ENCODE data around the gene RPL10A.
A peak's percentile ranks its signal among the peaks of the same experiment; 100 is the strongest.

The RPL10A gene

DNA sequence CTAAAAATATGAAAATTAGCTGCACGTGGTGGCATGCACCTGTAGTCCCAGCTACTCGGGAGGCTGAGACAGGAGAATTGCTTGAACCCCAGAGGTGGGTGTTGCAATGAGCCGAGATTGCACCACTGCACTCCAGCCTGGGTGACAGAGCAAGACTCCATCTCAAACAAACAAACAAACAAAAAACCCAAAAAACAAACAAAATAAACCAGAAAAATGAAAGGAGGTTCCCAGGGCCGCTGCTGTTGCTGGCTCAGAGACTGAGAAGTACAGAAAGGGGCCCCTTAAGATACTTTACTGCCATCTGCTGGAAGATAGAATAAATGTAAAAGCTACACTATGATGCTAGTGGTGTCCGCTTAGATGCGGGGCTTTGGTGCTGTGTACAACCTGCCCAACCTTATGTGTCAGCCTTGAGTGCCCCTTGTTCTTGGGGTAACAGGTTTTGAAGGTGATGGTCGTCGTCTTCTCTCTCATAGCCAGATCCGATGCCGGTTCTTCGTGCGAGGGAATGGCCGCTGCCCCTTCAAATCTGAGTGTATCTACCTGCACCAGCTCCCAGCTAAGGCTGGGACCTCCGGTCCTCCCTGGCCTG, 18.8 kb upstream of the RPL10A start:
- DNase-seq: peak; percentile 80

DNA sequence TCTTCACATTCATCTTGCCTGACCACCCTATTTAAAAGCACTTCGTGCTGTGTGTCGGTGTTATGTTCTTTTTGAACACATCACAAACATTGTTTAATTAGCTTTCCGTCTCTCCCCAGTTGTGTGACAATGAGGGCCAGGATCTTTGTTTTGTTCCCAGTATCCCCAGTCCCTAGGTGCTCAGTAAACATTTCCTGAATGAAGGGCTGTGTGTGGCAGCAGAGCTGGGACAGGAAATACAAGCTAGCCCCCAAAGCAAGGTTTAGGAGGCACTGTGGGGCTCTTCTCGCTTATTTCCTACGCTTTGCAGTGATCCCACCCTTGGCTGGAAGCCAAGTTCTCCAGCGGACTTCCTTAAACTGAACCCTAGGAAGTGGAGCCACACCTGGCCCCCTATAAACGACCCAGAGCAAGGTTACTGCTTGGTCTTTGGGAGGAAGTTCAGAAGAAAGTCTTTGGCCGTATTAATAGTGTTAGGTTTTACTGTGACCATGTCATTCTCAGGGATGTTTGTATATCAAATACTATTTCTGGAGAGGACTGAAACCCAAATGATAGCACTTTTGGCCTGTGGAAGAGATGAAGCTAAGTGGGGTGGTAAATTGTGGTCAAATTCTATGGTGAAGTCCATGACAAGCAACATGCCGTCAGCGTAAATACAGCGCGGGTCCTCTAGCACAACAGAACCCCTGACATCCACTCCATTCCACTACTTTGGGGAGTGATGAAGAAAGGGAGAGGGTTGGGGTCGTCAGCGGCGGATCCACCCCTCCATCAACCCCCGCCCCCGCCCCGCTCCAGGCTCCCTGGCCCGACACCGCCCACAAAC, 16.6 kb upstream of the RPL10A start:
- no peak for DNase-seq

DNA sequence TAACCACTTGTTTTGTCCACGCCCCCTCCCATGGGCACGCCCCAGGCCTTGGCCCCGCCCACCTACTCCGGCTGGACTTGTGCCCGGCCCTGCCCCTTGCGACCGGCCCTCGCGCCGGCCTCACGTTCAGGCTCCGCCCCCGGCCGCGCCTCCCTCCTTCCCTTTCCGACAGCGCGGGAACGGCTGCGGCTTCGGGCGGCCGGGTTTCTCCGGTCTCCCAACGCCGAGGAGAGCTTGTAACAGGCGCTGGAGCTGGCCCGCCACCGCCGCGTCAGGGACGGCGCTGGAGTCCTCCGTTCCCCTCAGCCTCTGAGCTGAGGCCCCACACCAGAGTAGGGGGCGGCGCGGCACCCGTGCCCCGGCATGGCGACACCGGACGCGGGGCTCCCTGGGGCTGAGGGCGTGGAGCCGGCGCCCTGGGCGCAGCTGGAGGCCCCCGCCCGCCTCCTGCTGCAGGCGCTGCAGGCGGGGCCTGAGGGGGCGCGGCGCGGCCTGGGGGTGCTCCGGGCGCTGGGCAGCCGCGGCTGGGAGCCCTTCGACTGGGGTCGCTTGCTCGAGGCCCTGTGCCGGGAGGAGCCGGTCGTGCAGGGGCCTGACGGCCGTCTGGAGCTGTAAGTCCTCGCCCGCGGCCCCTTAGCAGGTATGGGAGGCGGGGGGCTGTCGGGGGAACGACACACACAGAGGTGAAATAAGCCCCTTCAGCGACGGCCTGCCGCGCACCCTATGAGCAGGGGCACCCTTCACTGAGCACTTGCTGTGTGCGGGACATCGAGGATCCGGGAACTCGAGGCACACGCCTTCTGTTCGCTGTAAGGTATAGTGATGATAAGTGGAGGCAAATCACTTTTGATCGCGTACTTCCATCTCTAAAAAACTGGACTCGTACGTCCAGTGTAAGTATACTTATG, 15.8 kb upstream of the RPL10A start, which contains the start of gene FANCE:
FANCE (plus strand) TSS at position 156 of the 908 bp plus-strand sequence; CDS start at position 364, 208 bp downstream.
- peak; percentile 94 for DNase-seq

DNA sequence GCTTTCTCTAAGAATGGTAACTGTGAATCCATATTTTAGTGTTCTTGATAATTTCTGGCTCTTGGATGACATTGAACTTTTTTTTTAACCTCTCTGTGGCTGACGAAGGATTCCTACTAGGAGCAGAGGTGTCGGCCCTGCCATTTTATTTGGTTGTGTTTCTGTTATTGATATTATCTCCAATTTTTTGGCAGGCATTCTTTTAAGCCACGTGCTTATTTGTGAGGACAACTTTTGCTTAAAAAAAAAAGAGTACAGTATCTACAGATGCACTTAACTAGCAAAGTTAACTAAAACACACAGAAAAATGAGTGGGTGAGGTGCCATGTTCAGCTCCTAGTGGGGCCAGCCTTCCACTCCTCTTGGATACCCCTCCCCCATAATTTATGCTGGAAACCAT, 15.0 kb upstream of the RPL10A start:
- DNase-seq: no peak

- DNase-seq: no peak
These were observed 13.7 kb upstream of the RPL10A start for GRCh38 chr6:35454391-35455110.

DNA sequence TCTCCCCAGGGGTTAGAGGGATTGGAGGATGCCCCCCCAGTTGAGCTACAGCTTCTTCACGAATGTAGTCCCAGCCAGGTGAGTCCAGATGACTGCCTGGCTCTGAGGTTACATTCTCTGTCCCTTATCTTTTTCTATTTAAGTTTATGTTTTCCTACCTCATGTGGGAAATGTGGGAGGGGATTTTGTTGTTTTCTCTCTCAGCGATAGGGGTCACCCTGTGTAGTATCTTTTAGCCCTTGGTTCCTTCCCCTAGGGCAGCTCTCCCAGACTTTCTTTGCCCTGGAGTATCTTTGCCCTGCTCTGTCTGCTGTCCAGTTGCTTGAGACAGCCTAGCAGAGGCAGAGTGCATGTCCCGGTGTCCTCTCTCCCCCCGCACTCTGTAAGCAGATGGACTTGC, 10.3 kb upstream of the RPL10A start:
- no peak for DNase-seq

DNA sequence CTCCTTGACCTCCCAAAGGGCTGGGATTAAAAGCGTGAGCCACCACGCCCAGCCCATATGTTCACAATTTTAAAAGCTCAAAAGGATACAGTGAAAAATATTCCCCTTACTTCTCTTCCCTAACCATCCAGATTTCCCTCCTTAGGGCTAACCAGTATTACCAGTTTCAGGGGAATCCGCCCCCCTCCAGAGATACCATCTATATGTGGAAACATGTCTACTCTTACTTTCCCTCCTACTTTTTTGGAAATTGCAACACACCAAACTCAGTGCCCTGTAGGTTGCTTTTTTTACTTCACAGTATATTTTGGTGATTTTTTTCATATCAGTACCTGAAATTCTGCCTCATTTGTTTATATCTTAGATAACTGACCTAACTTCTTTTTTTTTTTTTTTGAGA, 6.9 kb upstream of the RPL10A start:
- DNase-seq: no peak

DNA sequence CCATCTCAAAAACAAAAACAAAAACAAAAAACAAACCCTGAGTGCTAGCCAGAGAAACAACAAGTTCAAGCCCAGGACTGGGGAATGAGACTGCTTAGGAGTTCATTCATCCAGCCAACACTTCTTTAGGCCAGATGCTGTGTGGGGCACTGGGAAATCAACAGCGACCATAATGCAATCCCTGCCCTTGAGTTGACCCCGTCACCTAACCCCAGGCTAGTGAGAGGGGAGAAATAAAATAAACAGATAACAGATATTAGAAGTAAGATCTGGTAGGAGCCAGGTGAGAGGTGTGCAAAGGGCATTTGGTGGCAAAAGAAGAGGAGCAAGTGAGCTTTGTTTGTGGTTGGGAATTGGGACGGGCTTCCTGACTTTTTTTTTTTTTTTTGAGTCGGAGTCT, 4.9 kb upstream of the RPL10A start:
- DNase-seq: no peak

GRCh38 chr6:35465646-35466045, 2.6 kb upstream of the RPL10A start:
- no peak for DNase-seq

DNA sequence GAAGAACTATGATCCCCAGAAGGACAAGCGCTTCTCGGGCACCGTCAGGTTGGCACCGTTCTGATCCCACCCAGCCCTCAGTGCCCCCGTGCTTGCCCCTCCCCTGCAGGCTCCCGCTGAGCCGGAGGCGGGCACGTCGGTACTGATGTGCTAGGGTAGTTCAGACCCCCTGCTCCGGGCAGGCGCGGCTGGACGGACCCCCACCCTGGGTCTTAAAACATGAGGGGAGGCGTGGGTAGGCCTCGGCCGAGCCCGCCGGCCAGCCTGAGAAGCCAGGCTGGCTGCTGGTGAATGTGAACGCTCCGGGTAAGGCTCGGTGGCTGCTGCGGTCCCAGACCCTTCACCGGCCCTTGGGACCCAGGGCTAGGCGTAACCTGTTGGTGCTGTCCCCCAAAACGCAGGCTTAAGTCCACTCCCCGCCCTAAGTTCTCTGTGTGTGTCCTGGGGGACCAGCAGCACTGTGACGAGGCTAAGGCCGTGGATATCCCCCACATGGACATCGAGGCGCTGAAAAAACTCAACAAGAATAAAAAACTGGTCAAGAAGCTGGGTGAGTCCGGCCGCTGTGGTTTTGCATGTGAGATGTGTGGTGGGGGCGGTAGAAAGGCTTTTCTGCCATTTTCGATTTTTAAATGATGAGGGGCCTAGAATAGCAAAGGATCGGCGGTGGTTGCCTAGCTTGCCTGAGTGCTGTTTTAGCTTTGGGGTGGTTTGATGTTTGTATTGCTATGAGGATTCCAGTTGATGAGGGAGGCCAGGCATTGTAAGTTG, 964 bp downstream of the RPL10A start:
- DNase-seq: peak; percentile 32

GRCh38 chr6:35469751-35470662, 1.8 kb downstream of the RPL10A start:
- DNase-seq: peak; percentile 30

DNA sequence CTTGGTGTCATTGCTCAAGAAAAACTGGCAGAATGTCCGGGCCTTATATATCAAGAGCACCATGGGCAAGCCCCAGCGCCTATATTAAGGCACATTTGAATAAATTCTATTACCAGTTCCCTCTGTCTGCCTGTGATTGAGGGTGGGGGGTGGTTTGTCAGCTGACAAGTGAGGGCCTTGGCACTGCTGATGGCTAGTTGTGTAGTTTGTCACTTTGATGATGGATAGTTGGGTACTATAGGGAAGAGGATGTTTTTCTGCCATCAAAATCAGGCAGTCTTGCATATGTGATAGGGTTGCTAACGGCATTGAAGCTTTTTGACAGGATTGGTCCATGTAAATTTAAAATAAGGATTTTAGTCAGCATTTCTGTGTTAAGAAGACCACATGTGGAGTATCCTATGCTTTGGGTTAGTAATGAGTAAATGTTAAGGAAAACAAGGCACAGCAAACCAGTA, 2.5 kb downstream of the RPL10A start:
- DNase-seq: no peak

DNA sequence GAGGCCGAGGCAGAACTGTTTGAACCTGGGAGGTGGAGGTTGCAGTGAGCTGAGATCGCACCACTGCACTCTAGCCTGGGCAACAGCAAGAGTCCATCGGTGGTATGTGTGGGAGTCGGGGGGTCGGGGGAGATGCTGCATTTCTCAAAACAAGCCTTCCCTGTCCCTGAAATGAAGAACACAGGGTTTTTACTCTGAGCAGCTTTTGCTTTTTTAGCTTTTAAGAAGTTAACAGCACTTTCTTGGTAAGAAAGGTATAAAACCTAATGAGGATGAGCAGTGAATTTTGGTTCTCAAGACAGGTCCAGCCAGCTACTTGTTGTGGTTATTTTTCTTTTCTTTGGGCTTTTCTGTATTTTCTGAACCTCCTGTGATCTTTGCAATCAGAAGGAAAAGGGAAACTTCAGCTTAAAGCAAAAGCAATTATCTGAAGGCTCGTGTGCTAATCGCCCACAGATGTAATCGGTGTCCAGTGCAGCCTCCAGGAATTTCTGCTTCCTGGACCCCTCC, 3.7 kb downstream of the RPL10A start:
- DNase-seq: no peak

GRCh38 chr6:35473075-35473849, 5.1 kb downstream of the RPL10A start:
- DNase-seq: no peak

- DNase-seq: no peak
These were observed 5.6 kb downstream of the RPL10A start for GRCh38 chr6:35473850-35474130.

GRCh38 chr6:35474131-35474941, 6.1 kb downstream of the RPL10A start:
- DNase-seq: no peak

DNA sequence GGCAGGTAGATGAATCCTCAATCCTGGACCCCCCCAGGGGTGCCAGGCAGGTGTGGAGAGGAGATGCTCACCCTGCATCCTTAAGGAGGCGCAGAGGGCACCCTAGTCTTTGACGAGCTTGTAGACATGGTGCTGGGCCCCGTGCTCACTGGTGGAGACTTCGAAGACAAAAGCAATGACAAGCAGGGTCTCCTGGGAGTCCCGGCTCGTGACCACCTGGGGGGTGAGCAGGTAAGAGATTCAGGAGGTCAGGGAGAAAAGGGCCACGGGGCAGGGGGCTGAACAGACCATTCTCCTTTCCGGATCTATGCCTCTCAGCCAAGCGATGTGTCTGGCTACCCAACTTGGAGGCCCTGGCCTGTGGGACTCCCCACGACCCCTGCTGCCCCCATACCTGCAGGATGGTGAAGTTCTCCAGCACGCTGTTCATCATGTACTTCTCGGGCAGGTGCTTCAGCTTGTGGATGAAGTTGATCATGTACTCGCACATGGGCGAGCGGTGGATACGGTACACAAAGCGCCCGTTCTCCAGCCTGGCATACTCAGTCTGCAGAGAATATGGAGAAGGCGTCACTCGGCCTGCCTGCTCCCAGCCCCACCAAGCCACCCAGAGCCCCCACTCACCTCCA, 6.9 kb downstream of the RPL10A start:
- no peak for DNase-seq

- no peak for DNase-seq
These were observed 7.4 kb downstream of the RPL10A start for GRCh38 chr6:35475573-35475972.

DNA sequence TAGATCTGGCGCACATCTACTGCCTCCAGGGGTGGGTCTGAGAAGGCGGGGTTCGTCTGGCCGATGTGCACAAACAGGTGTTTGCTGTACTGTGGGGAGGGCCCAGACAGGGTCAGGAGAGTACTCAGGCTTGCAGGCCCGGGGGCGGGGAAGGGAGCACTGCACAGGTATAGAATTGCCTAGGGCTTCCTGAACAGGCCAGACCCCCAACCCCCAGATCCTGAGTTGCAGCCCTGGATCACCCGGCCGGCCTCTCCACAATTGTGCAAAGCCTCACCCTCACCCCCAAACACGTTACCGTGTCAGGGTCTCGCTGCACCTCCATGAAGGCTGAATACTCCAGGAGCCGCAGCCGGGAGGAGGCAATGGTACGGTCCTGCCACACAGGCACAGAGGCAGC, 7.8 kb downstream of the RPL10A start:
- no peak for DNase-seq
